Measurements from ENCODE around the gene ABCA4.

DNA sequence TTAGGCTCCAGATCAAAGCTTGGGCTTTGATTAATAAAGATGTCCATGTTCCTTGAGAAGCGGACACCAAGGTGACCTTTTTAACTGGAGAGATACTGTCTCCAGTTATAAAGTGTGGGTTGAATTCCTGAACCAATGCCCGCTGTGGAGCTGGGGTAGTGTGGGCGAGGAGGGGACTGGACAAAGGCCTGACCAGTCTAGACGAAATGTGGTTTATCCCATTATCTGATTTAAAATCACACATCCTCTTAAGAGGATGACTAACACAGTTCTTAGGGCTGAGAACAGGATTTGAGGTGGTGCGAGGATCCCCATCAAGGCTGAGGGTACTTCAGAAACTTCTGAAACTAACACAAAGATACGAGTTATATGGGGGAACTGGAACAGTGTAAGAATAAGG, 127.2 kb downstream of the ABCA4 start:
- TF ChIP-seq, protein P1, sequence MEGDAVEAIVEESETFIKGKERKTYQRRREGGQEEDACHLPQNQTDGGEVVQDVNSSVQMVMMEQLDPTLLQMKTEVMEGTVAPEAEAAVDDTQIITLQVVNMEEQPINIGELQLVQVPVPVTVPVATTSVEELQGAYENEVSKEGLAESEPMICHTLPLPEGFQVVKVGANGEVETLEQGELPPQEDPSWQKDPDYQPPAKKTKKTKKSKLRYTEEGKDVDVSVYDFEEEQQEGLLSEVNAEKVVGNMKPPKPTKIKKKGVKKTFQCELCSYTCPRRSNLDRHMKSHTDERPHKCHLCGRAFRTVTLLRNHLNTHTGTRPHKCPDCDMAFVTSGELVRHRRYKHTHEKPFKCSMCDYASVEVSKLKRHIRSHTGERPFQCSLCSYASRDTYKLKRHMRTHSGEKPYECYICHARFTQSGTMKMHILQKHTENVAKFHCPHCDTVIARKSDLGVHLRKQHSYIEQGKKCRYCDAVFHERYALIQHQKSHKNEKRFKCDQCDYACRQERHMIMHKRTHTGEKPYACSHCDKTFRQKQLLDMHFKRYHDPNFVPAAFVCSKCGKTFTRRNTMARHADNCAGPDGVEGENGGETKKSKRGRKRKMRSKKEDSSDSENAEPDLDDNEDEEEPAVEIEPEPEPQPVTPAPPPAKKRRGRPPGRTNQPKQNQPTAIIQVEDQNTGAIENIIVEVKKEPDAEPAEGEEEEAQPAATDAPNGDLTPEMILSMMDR (IDR thresholded peaks at IDR 0.05), result no peak
- TF ChIP-seq POLR2A (IDR thresholded peaks at IDR 0.05; ENCODE audit: low read depth) (no peak), POLR2AphosphoS5 (IDR thresholded peaks at IDR 0.05) (no peak)

All from esophagus muscularis mucosa (tissue), 3 donors.